SK-N-SH treated with all-trans-retinoic acid at 6 μM for 48 hours (cell line): ENCODE measurements around the gene EXOC3.

ENCODE experiments used
- ARNTL ChIP-seq: fragments of 450-650 bp; formaldehyde crosslinking; IDR thresholded peaks from 2 replicates; pipeline ENCODE4 v1.5.0; 2020; ENCODE audit warnings: low read depth, mild to moderate bottlenecking, moderate library complexity, borderline replicate concordance
- RARB ChIP-seq: fragments of 250-450 bp; sonication (Bioruptor Pico); IDR thresholded peaks from 2 replicates; pipeline ENCODE4 v1.8.0; 2021; ENCODE audit warnings: mild to moderate bottlenecking, moderate library complexity
- SNAI2 ChIP-seq: fragments of 250-450 bp; sonication (Bioruptor Pico); IDR thresholded peaks from 2 replicates; pipeline ENCODE4 v1.5.0; 2020; ENCODE audit warnings: mild to moderate bottlenecking, moderate library complexity
- TOX ChIP-seq: fragments of 250-450 bp; sonication (Bioruptor Pico); IDR thresholded peaks from 2 replicates; pipeline ENCODE4 v1.8.0; 2021; ENCODE audit warnings: mild to moderate bottlenecking, moderate library complexity, borderline replicate concordance
- ZFP30 ChIP-seq: fragments of 450-650 bp; formaldehyde crosslinking; IDR thresholded peaks from 2 replicates; pipeline ENCODE4 v1.5.0; 2022; ENCODE audit warnings: mild to moderate bottlenecking, moderate library complexity
- ZNF8 ChIP-seq: fragments of 450-650 bp; formaldehyde crosslinking; IDR thresholded peaks from 2 replicates; pipeline ENCODE4 v1.5.0; 2020; ENCODE audit warnings: mild to moderate bottlenecking, moderate library complexity
- TF ChIP-seq, protein P1 (sequence below): fragments of 250-450 bp; sonication (Bioruptor Pico); IDR thresholded peaks from 2 replicates; pipeline ENCODE4 v1.8.0; 2020; ENCODE audit warnings: mild to moderate bottlenecking, moderate library complexity, borderline replicate concordance

DNA sequence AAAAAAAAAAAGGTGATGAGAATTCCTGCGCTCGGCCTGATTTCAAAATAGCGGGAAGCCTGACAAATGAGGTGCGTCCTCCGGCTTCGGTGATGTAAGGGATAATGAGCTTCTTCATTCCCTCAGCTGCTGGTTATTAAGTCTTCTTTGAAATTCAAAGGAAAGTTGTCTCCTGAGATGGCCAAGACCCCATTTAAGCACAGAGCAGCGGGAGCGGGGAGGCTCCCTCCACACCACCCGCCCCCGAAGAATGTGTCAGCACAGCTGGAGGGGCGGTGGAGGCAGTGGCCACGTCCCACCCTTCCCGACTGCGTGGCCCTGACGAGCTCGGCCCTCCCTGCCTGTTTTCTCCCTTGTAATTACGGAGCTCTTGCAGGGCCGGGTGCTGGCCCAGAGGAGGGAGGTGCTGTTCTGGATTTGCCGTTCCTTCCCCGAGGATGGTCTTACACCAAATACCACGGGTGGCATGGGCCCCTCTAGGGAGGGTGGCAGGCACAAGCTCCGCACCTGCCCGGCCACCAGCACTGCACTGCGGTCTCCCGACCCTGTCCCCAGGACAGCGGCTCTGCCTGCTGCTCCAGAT is 50.2 kb downstream of the EXOC3 start:
- TF ChIP-seq SNAI2 (CRISPR knock-in tag) (no peak), ZNF8 (CRISPR knock-in tag) (no peak), ARNTL (CRISPR knock-in tag) (no peak), TOX (CRISPR knock-in tag) (no peak), ZFP30 (CRISPR knock-in tag) (no peak), RARB (CRISPR knock-in tag) (no peak)
- TF ChIP-seq, protein P1, sequence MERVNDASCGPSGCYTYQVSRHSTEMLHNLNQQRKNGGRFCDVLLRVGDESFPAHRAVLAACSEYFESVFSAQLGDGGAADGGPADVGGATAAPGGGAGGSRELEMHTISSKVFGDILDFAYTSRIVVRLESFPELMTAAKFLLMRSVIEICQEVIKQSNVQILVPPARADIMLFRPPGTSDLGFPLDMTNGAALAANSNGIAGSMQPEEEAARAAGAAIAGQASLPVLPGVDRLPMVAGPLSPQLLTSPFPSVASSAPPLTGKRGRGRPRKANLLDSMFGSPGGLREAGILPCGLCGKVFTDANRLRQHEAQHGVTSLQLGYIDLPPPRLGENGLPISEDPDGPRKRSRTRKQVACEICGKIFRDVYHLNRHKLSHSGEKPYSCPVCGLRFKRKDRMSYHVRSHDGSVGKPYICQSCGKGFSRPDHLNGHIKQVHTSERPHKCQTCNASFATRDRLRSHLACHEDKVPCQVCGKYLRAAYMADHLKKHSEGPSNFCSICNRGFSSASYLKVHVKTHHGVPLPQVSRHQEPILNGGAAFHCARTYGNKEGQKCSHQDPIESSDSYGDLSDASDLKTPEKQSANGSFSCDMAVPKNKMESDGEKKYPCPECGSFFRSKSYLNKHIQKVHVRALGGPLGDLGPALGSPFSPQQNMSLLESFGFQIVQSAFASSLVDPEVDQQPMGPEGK (CRISPR knock-in tag) = no peak
